ENCODE results near the gene RNF113B. TPM values are rescaled to one million over a fixed set of nuclear protein-coding genes. Genes with fewer than 3 reads are reported as not detected.

Gene RNF113B
- not detected in 2 replicates for total RNA-seq

DNA sequence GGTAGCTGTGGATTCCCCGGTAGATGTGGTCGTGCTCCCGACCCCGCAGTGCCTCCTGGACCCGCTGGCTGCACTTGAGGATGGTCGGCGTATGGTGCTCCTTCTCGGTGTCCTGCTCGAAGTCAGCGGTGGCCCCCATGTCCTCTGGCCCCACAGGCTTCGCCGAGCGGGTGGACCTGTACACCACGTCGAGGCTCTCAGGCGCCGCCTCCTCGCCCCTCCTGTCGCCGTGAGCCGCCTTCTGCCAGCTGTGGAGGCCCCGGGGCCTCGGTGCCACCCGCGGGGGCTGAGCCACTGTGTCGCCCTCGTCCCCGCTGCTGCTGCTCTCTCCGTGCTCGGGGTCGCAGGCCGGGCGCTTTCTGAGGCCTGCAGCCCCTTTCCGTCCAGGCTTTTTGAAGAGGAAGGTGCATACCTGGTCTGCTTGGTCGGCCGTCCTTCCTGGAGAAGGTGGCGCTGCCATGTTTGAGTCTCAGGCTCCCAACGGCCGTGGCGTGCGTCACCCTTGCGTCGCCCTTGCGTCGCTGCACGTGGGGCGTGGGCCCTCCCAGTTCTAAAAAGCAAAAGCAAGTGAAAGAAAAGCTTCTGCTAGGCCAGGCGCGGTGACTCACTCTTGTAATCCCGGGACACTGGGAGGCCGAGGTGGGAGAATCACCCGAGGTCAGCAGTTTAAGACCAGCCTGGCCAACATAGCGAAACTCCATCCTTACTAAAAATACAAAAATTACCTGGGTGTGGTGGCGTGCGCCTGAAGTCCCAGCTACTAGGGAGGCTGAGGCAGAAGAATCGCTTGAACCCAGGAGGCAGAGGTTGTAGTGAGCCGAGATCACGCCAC, at the start of gene RNF113B:
Gene RNF113B (minus strand): TSS at position 493 of the 832 bp plus-strand sequence. CDS start 33 bp downstream, at position 460.
- Mint-ChIP-seq H3K27me3 (peaks cover 6% of the 10 kb centered on the region), H3K4me3 (no peak within 1 kb of the TSS), H3K4me1 (no peaks in the 10 kb centered on the region), H3K36me3 (ENCODE audit: low read depth) (no peaks in the 10 kb centered on the region), H3K9me3 (no peaks in the 10 kb centered on the region), H3K27ac (no peak within 1 kb of the TSS)
- POLR2A ChIA-PET, result no interaction called here
- intact Hi-C loops (cut with micrococcal nuclease), result no loop called here
- CTCF ChIA-PET, result no interaction called here
- TF ChIP-seq, protein P1, sequence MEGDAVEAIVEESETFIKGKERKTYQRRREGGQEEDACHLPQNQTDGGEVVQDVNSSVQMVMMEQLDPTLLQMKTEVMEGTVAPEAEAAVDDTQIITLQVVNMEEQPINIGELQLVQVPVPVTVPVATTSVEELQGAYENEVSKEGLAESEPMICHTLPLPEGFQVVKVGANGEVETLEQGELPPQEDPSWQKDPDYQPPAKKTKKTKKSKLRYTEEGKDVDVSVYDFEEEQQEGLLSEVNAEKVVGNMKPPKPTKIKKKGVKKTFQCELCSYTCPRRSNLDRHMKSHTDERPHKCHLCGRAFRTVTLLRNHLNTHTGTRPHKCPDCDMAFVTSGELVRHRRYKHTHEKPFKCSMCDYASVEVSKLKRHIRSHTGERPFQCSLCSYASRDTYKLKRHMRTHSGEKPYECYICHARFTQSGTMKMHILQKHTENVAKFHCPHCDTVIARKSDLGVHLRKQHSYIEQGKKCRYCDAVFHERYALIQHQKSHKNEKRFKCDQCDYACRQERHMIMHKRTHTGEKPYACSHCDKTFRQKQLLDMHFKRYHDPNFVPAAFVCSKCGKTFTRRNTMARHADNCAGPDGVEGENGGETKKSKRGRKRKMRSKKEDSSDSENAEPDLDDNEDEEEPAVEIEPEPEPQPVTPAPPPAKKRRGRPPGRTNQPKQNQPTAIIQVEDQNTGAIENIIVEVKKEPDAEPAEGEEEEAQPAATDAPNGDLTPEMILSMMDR (IDR thresholded peaks at IDR 0.05), result no peak
- no peak for DNase-seq
- ATAC-seq (ENCODE audit: low read depth), result no peak

GRCh38 chr13:98226496-98226895, 49.4 kb upstream of the RNF113B start:
- no peak overlapping the region for H3K4me3 Mint-ChIP-seq
- intact Hi-C loops (cut with micrococcal nuclease), result no loop called here
- no peak overlapping the region for H3K27ac Mint-ChIP-seq
- CTCF ChIA-PET, result no interaction called here
- POLR2A ChIA-PET, result no interaction called here
- no peaks in the 10 kb centered on the region for H3K27me3 Mint-ChIP-seq
- H3K4me1 Mint-ChIP-seq, result no peaks in the 10 kb centered on the region
- no peaks in the 10 kb centered on the region for H3K9me3 Mint-ChIP-seq
- DNase-seq (no peak), ATAC-seq (ENCODE audit: low read depth) (no peak)
- TF ChIP-seq, protein P1 (IDR thresholded peaks at IDR 0.05), result no peak
- H3K36me3 Mint-ChIP-seq (ENCODE audit: low read depth), result no peaks in the 10 kb centered on the region

DNA sequence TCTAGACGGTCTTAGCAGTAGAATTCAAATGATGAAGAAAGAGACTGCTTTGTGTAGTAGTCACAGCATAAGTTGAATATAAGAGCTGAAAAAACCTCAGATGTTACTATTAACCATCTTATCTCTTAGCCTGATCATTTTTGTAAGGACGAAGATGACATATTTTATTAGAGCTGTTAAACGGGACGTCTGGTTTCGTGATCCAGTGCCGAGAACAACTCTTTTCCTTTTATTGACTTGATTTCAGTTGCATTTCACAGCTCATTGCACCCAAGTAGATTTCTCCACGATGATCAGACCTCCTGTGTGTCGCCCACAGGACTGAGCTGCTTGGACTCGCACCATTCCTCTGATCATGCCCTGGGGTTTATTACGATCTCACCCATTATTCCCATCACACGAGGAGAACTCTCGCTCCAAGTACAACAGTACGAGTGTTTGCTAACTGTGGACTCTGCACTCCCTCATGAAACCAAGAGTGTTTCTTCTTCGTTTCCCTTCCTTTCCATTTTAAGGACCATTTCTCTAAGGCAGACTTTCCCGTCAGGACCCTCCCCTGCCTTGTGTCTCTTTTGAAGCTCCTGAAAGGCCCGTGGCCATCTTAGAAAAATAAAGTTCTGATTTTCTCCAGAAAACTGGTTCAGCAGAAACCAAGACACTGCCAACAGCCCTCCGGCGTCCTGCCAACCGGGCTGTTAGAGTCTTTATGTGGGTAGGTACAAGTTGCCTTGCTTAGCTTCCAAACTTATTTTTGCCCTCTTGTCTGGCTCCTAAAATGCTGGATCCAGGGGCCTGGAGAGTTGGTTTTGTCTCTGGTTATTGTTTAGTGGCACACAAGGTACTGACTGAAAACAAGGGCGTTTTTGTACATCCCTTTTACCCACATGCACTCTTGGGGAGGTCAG, 48.2 kb upstream of the RNF113B start:
- Mint-ChIP-seq H3K36me3 (ENCODE audit: low read depth) (no peaks in the 10 kb centered on the region), H3K9me3 (no peaks in the 10 kb centered on the region), H3K27me3 (no peaks in the 10 kb centered on the region), H3K27ac (no peak overlapping the region), H3K4me1 (no peaks in the 10 kb centered on the region), H3K4me3 (no peak overlapping the region)
- DNase-seq, result no peak
- intact Hi-C loops (cut with micrococcal nuclease), result no loop called here
- ChIA-PET POLR2A (no interaction called here), CTCF (no interaction called here)
- ATAC-seq (ENCODE audit: low read depth), result no peak
- TF ChIP-seq, protein P1 (IDR thresholded peaks at IDR 0.05), result no peak

DNA sequence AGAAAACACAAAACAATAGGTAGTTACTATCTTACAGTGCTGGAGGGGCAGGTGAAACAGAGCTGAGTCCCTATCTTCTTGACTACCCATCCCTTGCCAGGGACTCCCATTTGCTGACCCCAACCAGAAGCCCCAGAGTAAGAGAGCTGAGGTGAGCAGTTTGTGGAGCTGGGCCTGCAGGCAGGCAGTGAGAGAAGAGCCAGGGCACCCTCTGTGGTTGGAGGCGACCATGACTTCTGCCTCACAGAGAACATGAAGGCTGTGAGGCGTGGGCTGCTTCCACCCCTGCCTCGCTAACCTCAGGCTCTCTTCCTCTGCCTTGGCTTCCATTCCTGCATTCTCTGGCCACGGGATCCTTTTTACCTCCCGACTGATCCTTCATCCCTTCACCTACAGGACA, 47.5 kb upstream of the RNF113B start:
- DNase-seq, result no peak
- CTCF ChIA-PET, result no interaction called here
- TF ChIP-seq, protein P1 (IDR thresholded peaks at IDR 0.05), result no peak
- POLR2A ChIA-PET, result no interaction called here
- no peak overlapping the region for H3K4me3 Mint-ChIP-seq
- intact Hi-C loops (cut with micrococcal nuclease), result no loop called here
- no peak for ATAC-seq (ENCODE audit: low read depth)
- H3K4me1 Mint-ChIP-seq, result no peaks in the 10 kb centered on the region
- H3K36me3 Mint-ChIP-seq (ENCODE audit: low read depth), result no peaks in the 10 kb centered on the region
- no peaks in the 10 kb centered on the region for H3K27me3 Mint-ChIP-seq
- H3K27ac Mint-ChIP-seq, result no peak overlapping the region
- no peaks in the 10 kb centered on the region for H3K9me3 Mint-ChIP-seq

- ChIA-PET CTCF (no interaction called here), POLR2A (no interaction called here)
- no peaks in the 10 kb centered on the region for H3K36me3 Mint-ChIP-seq (ENCODE audit: low read depth)
- DNase-seq, result no peak
- H3K27ac Mint-ChIP-seq, result no peak overlapping the region
- ATAC-seq (ENCODE audit: low read depth), result no peak
- TF ChIP-seq, protein P1 (IDR thresholded peaks at IDR 0.05), result no peak
- intact Hi-C loops (cut with micrococcal nuclease), result no loop called here
- H3K27me3 Mint-ChIP-seq, result no peaks in the 10 kb centered on the region
- no peaks in the 10 kb centered on the region for H3K4me1 Mint-ChIP-seq
- no peak overlapping the region for H3K4me3 Mint-ChIP-seq
- no peaks in the 10 kb centered on the region for H3K9me3 Mint-ChIP-seq
Measured at GRCh38 chr13:98223741-98224140, 46.7 kb upstream of the RNF113B start.

Measured in activated B cell treated with CpG ODN at 0.5 μM for 24 hours (primary cell).